Smooth muscle cell (in vitro differentiated cells): ENCODE results near the gene CRAT. TPM values are rescaled to one million over a fixed set of nuclear protein-coding genes. Genes with fewer than 3 reads are reported as not detected.

Experiments used
- DNase-seq: peaks from one replicate; lab custom pipeline; 2025; ENCODE audit not compliant: unreplicated experiment; lab: John Stamatoyannopoulos, UW
- H2AFZ ChIP-seq: fragments of 200-600 bp; sonication (generic); 2 replicates; pipeline ENCODE4 v1.6.0; 2016; ENCODE audit warnings: antibody characterized with exemption, low read depth, mild to moderate bottlenecking
- H3F3A ChIP-seq: fragments of 200-600 bp; sonication (generic); 2 replicates; pipeline ENCODE4 v1.6.0; 2017; ENCODE audit warnings: antibody characterized with exemption, low read depth
- H3K27ac ChIP-seq: fragments of 200-600 bp; sonication (generic); 2 replicates; pipeline ENCODE4 v1.5.1; 2016; ENCODE audit warnings: low read depth, mild to moderate bottlenecking
- H3K27me3 ChIP-seq: fragments of 200-600 bp; sonication (generic); 2 replicates; pipeline ENCODE4 v1.6.1; 2016; ENCODE audit warnings: low read depth, mild to moderate bottlenecking
- H3K36me3 ChIP-seq: fragments of 200-600 bp; sonication (generic); 2 replicates; pipeline ENCODE4 v1.5.1; 2016; ENCODE audit warnings: low read depth
- H3K4me1 ChIP-seq: fragments of 200-600 bp; sonication (generic); 2 replicates; pipeline ENCODE4 v1.5.1; 2016; ENCODE audit warnings: low read depth
- H3K4me2 ChIP-seq: fragments of 200-600 bp; sonication (generic); 2 replicates; pipeline ENCODE4 v1.6.0; 2016; ENCODE audit warnings: mild to moderate bottlenecking
- H3K4me3 ChIP-seq: fragments of 200-600 bp; sonication (generic); 2 replicates; pipeline ENCODE4 v1.5.1; 2016; ENCODE audit warnings: mild to moderate bottlenecking
- H3K79me2 ChIP-seq: fragments of 200-600 bp; sonication (generic); 2 replicates; pipeline ENCODE4 v1.6.0; 2016; ENCODE audit warnings: low read depth, mild to moderate bottlenecking
- H3K9ac ChIP-seq: fragments of 200-600 bp; sonication (generic); 2 replicates; pipeline ENCODE4 v1.6.0; 2016; ENCODE audit warnings: low read depth
- H3K9me3 ChIP-seq: fragments of 200-600 bp; sonication (generic); replicated peaks from 2 replicates; pipeline ENCODE4 v1.5.1; 2016; ENCODE audit warnings: low read depth
- H4K20me1 ChIP-seq: fragments of 200-600 bp; sonication (generic); 2 replicates; pipeline ENCODE4 v1.6.0; 2016; ENCODE audit warnings: low read depth
- CTCF ChIP-seq: fragments of 200-600 bp; sonication (generic); IDR thresholded peaks from 2 replicates; pipeline ENCODE4 v1.5.1; 2017; ENCODE audit warnings: borderline replicate concordance, mild to moderate bottlenecking, antibody characterized with exemption; ENCODE audit not compliant: insufficient read depth, poor library complexity, severe bottlenecking
- WGBS: methylation state at CpG from one replicate; pipeline ENCODE4 v1.1.7; 2016; ENCODE audit warnings: low lambda C conversion rate; 5-methylcytosine and 5-hydroxymethylcytosine counted together
- polyA plus RNA-seq: library from polyadenylated mRNA; unstranded; fragments of >200 nt; fragmentation: Nextera tagmentation; extraction: Ambion mirVana; gene quantifications from 2 replicates; pipeline ENCODE4 v1.2.1, GENCODE V29; 2016
- total RNA-seq: library from RNA; depleted of rRNA; stranded (reverse); fragments of >200 nt; gene quantifications from 2 replicates; pipeline ENCODE4 v1.2.3, GENCODE V29; 2014

CRAT gene
- total and polyA plus RNA-seq, 2 experiments from 2014 or later, result 20.0 to 52.3 TPM

- peak overlapping the region; percentile 100 for H3K27ac ChIP-seq
- no peaks in the 10 kb centered on the region for H3K27me3 ChIP-seq
- DNase-seq, result peak; percentile 43
- peaks cover 4% of the 10 kb centered on the region for H4K20me1 ChIP-seq
- H3K79me2 ChIP-seq, result peaks cover 18% of the 10 kb centered on the region
- peak overlapping the region; percentile 15 for H3K9ac ChIP-seq
- no peaks in the 10 kb centered on the region for H3K36me3 ChIP-seq
- TF ChIP-seq CTCF, result peak; percentile 88
- 16% methylated on average over 13 of the region's 14 CpGs for WGBS
- H3K4me2 ChIP-seq, result peak overlapping the region; percentile 85
- H3K9me3 ChIP-seq, result no peaks in the 10 kb centered on the region
- H3K4me1 ChIP-seq, result peaks cover 60% of the 10 kb centered on the region
- no peak overlapping the region for H2AFZ ChIP-seq
- H3K4me3 ChIP-seq, result no peak overlapping the region
- H3F3A ChIP-seq, result peaks cover 12% of the 10 kb centered on the region
Observed at GRCh38 chr9:129143031-129143927, 32.7 kb upstream of the CRAT start.

- peaks cover 20% of the 10 kb centered on the region for H3F3A ChIP-seq
- H3K79me2 ChIP-seq, result peaks cover 18% of the 10 kb centered on the region
- H4K20me1 ChIP-seq, result no peaks in the 10 kb centered on the region
- WGBS, result 83% methylated on average over 15 of the region's 15 CpGs
- H2AFZ ChIP-seq, result no peak overlapping the region
- H3K4me2 ChIP-seq, result peak overlapping the region; percentile 85
- DNase-seq, result no peak
- H3K4me1 ChIP-seq, result peaks cover 60% of the 10 kb centered on the region
- no peaks in the 10 kb centered on the region for H3K9me3 ChIP-seq
- peak overlapping the region; percentile 26 for H3K4me3 ChIP-seq
- peak overlapping the region; percentile 100 for H3K27ac ChIP-seq
- TF ChIP-seq CTCF, result no peak
- peak overlapping the region; percentile 96 for H3K9ac ChIP-seq
- no peaks in the 10 kb centered on the region for H3K36me3 ChIP-seq
- no peaks in the 10 kb centered on the region for H3K27me3 ChIP-seq
Observed at GRCh38 chr9:129142138-129142935, 31.7 kb upstream of the CRAT start.

- Histone ChIP-seq H3K4me2 (peak overlapping the region; percentile 85), H3K9ac (peak overlapping the region; percentile 96), H3K36me3 (no peaks in the 10 kb centered on the region), H3K79me2 (peaks cover 17% of the 10 kb centered on the region), H2AFZ (no peak overlapping the region), H3K4me1 (peaks cover 59% of the 10 kb centered on the region), H3K27ac (peak overlapping the region; percentile 100), H3K9me3 (no peaks in the 10 kb centered on the region), H3K4me3 (peak overlapping the region; percentile 47), H3F3A (peaks cover 20% of the 10 kb centered on the region), H4K20me1 (no peaks in the 10 kb centered on the region), H3K27me3 (no peaks in the 10 kb centered on the region)
- WGBS, result 15% methylated on average over 13 of the region's 13 CpGs
- DNase-seq, result peak; percentile 23
- no peak for TF ChIP-seq CTCF
Observed at GRCh38 chr9:129141066-129142041, 30.8 kb upstream of the CRAT start.
